K562 (cell line): ENCODE results near the gene MYO7A. TPM values are rescaled to one million over a fixed set of nuclear protein-coding genes. Genes with fewer than 3 reads are reported as not detected.

Experiments used
- ATAC-seq: fragments of 200-7000 bp; cut with Tn5 transposase; 3 replicates; pipeline ENCODE4 v1.9.1; 2020; ENCODE audit warnings: moderate library complexity
- BruUV-seq: library from RNA; stranded (reverse); fragments of 400-500 nt; replicated peaks from 2 replicates; lab custom pipeline; 2021; lab: Mats Ljungman, UMichigan
- CTCF ChIA-PET: fragments of 300-600 bp; formaldehyde crosslinking; extraction: SDS; loops from one replicate; lab custom pipeline; 2021; ENCODE audit warnings: low intra/inter-chr PET ratio; lab: Yijun Ruan, JAX
- POLR2A ChIA-PET: fragments of 300-600, 350-650 bp; sonication (Branson Sonifier 250); formaldehyde crosslinking; extraction: SDS; loops from one replicate; lab custom pipeline; 2021; ENCODE audit warnings: antibody characterized with exemption, inconsistent platforms; lab: Yijun Ruan, JAX
- DNase-seq, 4 experiments: peaks; one replicate each; pipeline versions ENCODE4 v3.0.0 to v3.0.0-alpha.2; 2011 to 2018; ENCODE audit warnings: low spot score in 3 of 4, mixed read lengths in 3 of 4; ENCODE audit errors: extremely low read depth in 1 of 4
- FAIRE-seq: peaks from 2 replicates; lab custom pipeline; 2011; peaks lifted over from hg19 to GRCh38; lab: Jason Lieb, UNC
- H2AFZ ChIP-seq: 2 replicates; pipeline ENCODE4 v1.6.0; 2011; ENCODE audit warnings: low read depth, low read length, control low read depth, inconsistent platforms
- H3K27ac ChIP-seq: fragments of 200-600 bp; 3 replicates; pipeline ENCODE4 v1.8.0; 2011; ENCODE audit warnings: low read depth, mild to moderate bottlenecking, control low read depth, inconsistent platforms, low read length, moderate library complexity, mixed read lengths; ENCODE audit errors: extremely low read depth
- H3K27me3 ChIP-seq, 2 experiments: fragments of 300-600 bp in 1 of 2; 2 replicates in 1 of 2; 3 replicates in 1 of 2; pipeline versions ENCODE4 v1.6.0 to v1.8.0; 2011; ENCODE audit warnings: inconsistent platforms in 2 of 2, low read length in 2 of 2, mild to moderate bottlenecking in 1 of 2, mixed read lengths in 1 of 2, moderate library complexity in 1 of 2; ENCODE audit not compliant: control insufficient read depth in 2 of 2, insufficient read depth in 2 of 2
- H3K36me3 ChIP-seq: fragments of 300-600 bp; 3 replicates; pipeline ENCODE4 v1.8.0; 2011; ENCODE audit warnings: mild to moderate bottlenecking, low read length, inconsistent platforms; ENCODE audit not compliant: control insufficient read depth, insufficient read depth
- H3K4me1 ChIP-seq, 2 experiments: fragments of 200-600 bp in 1 of 2; replicated peaks in 1 of 2; 2 replicates in 1 of 2; 3 replicates in 1 of 2; pipeline versions ENCODE4 v1.5.1 to v1.8.0; 2011; ENCODE audit warnings: inconsistent platforms in 2 of 2, low read length in 2 of 2, mild to moderate bottlenecking in 1 of 2, mixed read lengths in 1 of 2, moderate library complexity in 1 of 2; ENCODE audit not compliant: control insufficient read depth in 2 of 2, insufficient read depth in 2 of 2
- H3K4me2 ChIP-seq: 2 replicates; pipeline ENCODE4 v1.6.1; 2011; ENCODE audit warnings: low read length, control low read depth, inconsistent platforms, mixed read lengths; ENCODE audit not compliant: insufficient read depth
- H3K4me3 ChIP-seq: fragments of 200-600 bp; sonication (generic), shearing (Covaris generic); 2 replicates; pipeline ENCODE4 v1.5.1; 2016; ENCODE audit warnings: control low read depth, inconsistent platforms
- H3K79me2 ChIP-seq: fragments of 200-600 bp; 3 replicates; pipeline ENCODE4 v1.8.0; 2011; ENCODE audit warnings: low read length, inconsistent platforms; ENCODE audit not compliant: control insufficient read depth, insufficient read depth
- H3K9ac ChIP-seq, 2 experiments: 2 replicates each; pipeline versions ENCODE4 v1.6.0 to v1.6.1; 2011; ENCODE audit warnings: low read depth in 2 of 2, low read length in 2 of 2, control low read depth in 1 of 2, inconsistent platforms in 1 of 2, mild to moderate bottlenecking in 1 of 2, mixed read lengths in 1 of 2; ENCODE audit not compliant: insufficient read depth in 1 of 2
- H3K9me1 ChIP-seq: one replicate; pipeline ENCODE4 v1.6.0; 2011; ENCODE audit warnings: inconsistent platforms, mild to moderate bottlenecking, low read length, moderate library complexity; ENCODE audit not compliant: control insufficient read depth, insufficient read depth
- H3K9me3 ChIP-seq: replicated peaks from 2 replicates; pipeline ENCODE4 v1.5.1; 2011; ENCODE audit warnings: low read depth, low read length, inconsistent platforms; ENCODE audit not compliant: control insufficient read depth, insufficient read depth
- H4K20me1 ChIP-seq: replicated peaks from 2 replicates; pipeline ENCODE4 v1.6.1; 2011; ENCODE audit warnings: low read length, inconsistent platforms, mixed read lengths; ENCODE audit not compliant: control insufficient read depth, insufficient read depth
- ADNP ChIP-seq: fragments of 200-800 bp; sonication (Bioruptor generic); IDR thresholded peaks from 2 replicates; pipeline ENCODE4 v1.6.1; 2016; ENCODE audit warnings: missing genetic modification characterization, missing compliant biosample characterization
- BCL6 ChIP-seq: fragments of 250-450 bp; sonication (Bioruptor Pico); IDR thresholded peaks from 2 replicates; pipeline ENCODE4 v1.4.0; 2020
- BCLAF1 ChIP-seq, 2 experiments: fragments of 450-650 bp in 1 of 2; IDR thresholded peaks; 2 replicates each; pipeline ENCODE4 v1.6.1; 2011 to 2017; ENCODE audit warnings: low read depth in 2 of 2, antibody characterized with exemption in 1 of 2, borderline replicate concordance in 1 of 2, low read length in 1 of 2, mild to moderate bottlenecking in 1 of 2, mixed read lengths in 1 of 2; ENCODE audit not compliant: control insufficient read depth in 1 of 2
- BRF2 ChIP-seq: IDR thresholded peaks from 3 replicates; pipeline ENCODE4 v1.6.1; 2011; ENCODE audit warnings: borderline replicate concordance, mild to moderate bottlenecking; ENCODE audit not compliant: insufficient read length, insufficient read depth
- HNRNPUL1 ChIP-seq: fragments of 200-400 bp; formaldehyde crosslinking; IDR thresholded peaks from 2 replicates; pipeline ENCODE4 v1.6.1; 2017; ENCODE audit warnings: low read length
- RBM34 ChIP-seq: fragments of 200-400 bp; formaldehyde crosslinking; IDR thresholded peaks from 2 replicates; pipeline ENCODE4 v1.6.1; 2018; ENCODE audit warnings: low read length, borderline replicate concordance; ENCODE audit not compliant: insufficient read depth
- SMAD2 ChIP-seq: fragments of 150-350 bp; IDR thresholded peaks from 2 replicates; pipeline ENCODE4 v1.6.1; 2014; ENCODE audit warnings: low read depth, mild to moderate bottlenecking, low read length
- TSC22D4 ChIP-seq: fragments of 450-650 bp; IDR thresholded peaks from 2 replicates; pipeline ENCODE4 v1.6.1; 2016; ENCODE audit warnings: missing genetic modification characterization, missing biosample characterization, control low read depth
- ZFP91 ChIP-seq: sonication (generic); formaldehyde crosslinking; IDR thresholded peaks from 2 replicates; pipeline ENCODE4 v1.8.0; 2022; ENCODE audit warnings: mild to moderate bottlenecking, missing genetic modification reagents
- ZNF311 ChIP-seq: fragments of 250-450 bp; sonication (Bioruptor Pico); IDR thresholded peaks from 2 replicates; pipeline ENCODE4 v1.4.0; 2020; ENCODE audit warnings: mild to moderate bottlenecking, moderate library complexity
- ZNF398 ChIP-seq: fragments of 250-450 bp; sonication (Bioruptor Pico); IDR thresholded peaks from 2 replicates; pipeline ENCODE4 v1.8.0; 2021; ENCODE audit warnings: moderate library complexity, mild to moderate bottlenecking, inconsistent platforms
- ZNF449 ChIP-seq: fragments of 250-450 bp; sonication (Bioruptor Pico); IDR thresholded peaks from 2 replicates; pipeline ENCODE4 v1.8.0; 2022; ENCODE audit warnings: moderate library complexity, mild to moderate bottlenecking, inconsistent platforms
- WGBS: fragments of 100-300 bp; shearing (Covaris generic); methylation state at CpG from one replicate; pipeline ENCODE4 v1.1.6; 2016; ENCODE audit warnings: low coverage, mixed read lengths; ENCODE audit not compliant: insufficient coverage; ENCODE audit errors: missing lambda C conversion rate; 5-methylcytosine and 5-hydroxymethylcytosine counted together
- in situ Hi-C: fragments of 300-500 bp; cut with MboI; formaldehyde crosslinking; loops from 4 replicates; pipeline ENCODE4 v1.15.0; 2018; ENCODE audit warnings: inconsistent platforms, mixed read lengths
- intact Hi-C: fragments of 100-400 bp; cut with micrococcal nuclease; formaldehyde crosslinking; loops from 2 replicates; pipeline ENCODE4 v1.14.2; 2022
- polyA plus RNA-seq, 8 experiments: library from polyadenylated mRNA; depleted of rRNA in 4 of 8; stranded (reverse) in 5 of 8; unstranded in 3 of 8; fragments of >200 nt; fragmentation: Nextera tagmentation in 2 of 8; fragmentation: Illumina TruSeq in 1 of 8; extraction: Ambion mirVana in 2 of 8; extraction: Trizol in 1 of 8; gene quantifications; 2 replicates each; pipeline versions ENCODE4 v1.2.1 to v1.2.3, GENCODE V29; 2011 to 2014; ENCODE audit warnings: inconsistent platforms in 1 of 8, missing spikeins in 1 of 8
- total RNA-seq, 7 experiments: library from RNA; depleted of rRNA in 6 of 7; stranded (reverse); fragments of >200 nt in 6 of 7; fragmentation: Illumina TruSeq in 2 of 7; extraction: Trizol in 2 of 7; gene quantifications; 2 replicates each; pipeline versions ENCODE4 v1.2.1 to v1.2.3, GENCODE V29; 2011 to 2021; ENCODE audit warnings: low replicate concordance in 1 of 7

MYO7A gene
- total and polyA plus RNA-seq, 9 of the 15 experiments (the other 6 are each of a cell fraction or from before 2014, with no cell fraction given): 0.01 to 0.11 (median 0.07) TPM; not detected in 1

- no peaks in the 10 kb centered on the region for H3K9me1 ChIP-seq
- H3K4me3 ChIP-seq: no peak overlapping the region
- CTCF ChIA-PET: no interaction called here
- H3K79me2 ChIP-seq: no peaks in the 10 kb centered on the region
- ATAC-seq (no peak), DNase-seq (no peak), FAIRE-seq (no peak)
- 0% methylated on average over 7 of the region's 7 CpGs for WGBS
- intact Hi-C loops (no loop called here), in situ Hi-C loops (no loop called here)
- H2AFZ ChIP-seq: no peak overlapping the region
- H3K4me1 ChIP-seq: peaks cover 0 to 7% of the 10 kb centered on the region in 2 experiments; a peak in 4 of 5 replicates
- no TSS peak for BruUV-seq
- peaks cover 8 to 55% of the 10 kb centered on the region in 2 experiments for H3K27me3 ChIP-seq
- H3K4me2 ChIP-seq: no peak overlapping the region
- H3K27ac ChIP-seq: no peak overlapping the region
- no peaks in the 10 kb centered on the region for H3K36me3 ChIP-seq
- H4K20me1 ChIP-seq: 0 out of 2 replicates have a peak, but pooled peaks cover 7% of the 10 kb centered on the region
- no peaks in the 10 kb centered on the region for H3K9me3 ChIP-seq
- no peak overlapping the region for H3K9ac ChIP-seq
- POLR2A ChIA-PET: interaction anchor here (0.5 to 1.4 kb wide), 6 partner anchors 8 to 1763 kb away, joined by 3 to 4 read pairs (median 3); no protein-coding TSS in a partner anchor
- TF ChIP-seq ZNF311 (CRISPR knock-in tag): no peak
- TF ChIP-seq ZFP91 (CRISPR knock-in tag): no peak
- TF ChIP-seq HNRNPUL1: no peak
- no peak for TF ChIP-seq SMAD2
- TF ChIP-seq BRF2: no peak
- no peak for TF ChIP-seq TSC22D4
- no peak for TF ChIP-seq BCLAF1 (IDR thresholded peaks at IDR 0.05; ENCODE audit: borderline replicate concordance in 1 of 2, control insufficient read depth in 1 of 2, low read depth in 2 of 2, low read length in 1 of 2)
- no peak for TF ChIP-seq ADNP (tag)
- no peak for TF ChIP-seq ZNF449 (CRISPR knock-in tag)
- TF ChIP-seq RBM34: no peak
- no peak for TF ChIP-seq BCL6 (CRISPR knock-in tag)
- TF ChIP-seq ZNF398: no peak
Measured at GRCh38 chr11:77144857-77145428, 16.9 kb downstream of the MYO7A start.
